ENCODE data around the gene IL1R1. TPM values are rescaled to one million over a fixed set of nuclear protein-coding genes. Genes with fewer than 3 reads are reported as not detected.

IL1R1 gene
- total RNA-seq, 2 experiments from 2014 or later = 0.11 TPM; not detected in 1

Other genes with a start within 250 kb of the IL1R1 start
- under 1 TPM in 1 of 2 experiments, not detected in 1; 0.53 TPM for gene IL1R2, start 150.8 kb upstream of the IL1R1 start, total RNA-seq
- gene IL1RL2, start 44.3 kb downstream of the IL1R1 start, total RNA-seq = not detected
- gene IL1RL1, start 168.8 kb downstream of the IL1R1 start, total RNA-seq = not detected
- 10 to 100 TPM; 37.3 to 40.3 TPM for gene IL18R1, start 213.1 kb downstream of the IL1R1 start, total RNA-seq